ENCODE data around the gene FBLN1.
"Not testable (repeated sequence)": the region's sequence is repeated elsewhere in the genome, so short reads cannot be mapped to it uniquely, and the experiment has no call there.

FBLN1 gene

DNA sequence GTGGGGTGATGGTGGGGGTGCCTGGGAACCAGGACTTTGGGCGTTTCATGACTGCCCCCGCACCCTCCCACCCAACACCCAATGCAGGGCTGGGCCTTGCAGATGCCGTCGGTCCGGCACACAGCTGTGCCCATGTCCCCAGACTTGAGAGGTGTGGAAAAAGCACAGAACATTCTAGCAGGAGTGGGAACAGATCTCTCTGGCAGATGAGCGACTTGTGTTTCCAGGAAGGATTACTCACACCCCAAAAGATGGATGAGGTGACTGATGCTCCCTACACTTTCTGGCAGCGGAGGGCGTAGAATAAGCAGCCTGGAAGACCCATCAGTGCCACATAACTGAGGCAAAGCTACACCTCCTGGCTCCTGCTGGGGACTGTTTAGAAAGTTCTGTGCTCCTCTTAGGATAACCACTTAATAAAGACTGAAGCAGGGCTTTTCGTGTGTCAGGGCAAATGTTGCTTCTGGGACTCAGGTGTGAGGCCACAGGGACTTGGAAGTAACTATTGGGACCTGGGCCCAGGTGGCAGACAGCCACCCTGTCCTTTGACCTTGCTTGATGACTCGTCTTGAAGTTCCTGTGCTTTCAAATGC, 24.2 kb downstream of the FBLN1 start:
- DNase-seq: peak in 12 of 56 donors; percentile 6 to 51 (median 24)

GRCh38 chr22:45527456-45527855, 24.8 kb downstream of the FBLN1 start:
- no peak for DNase-seq

GRCh38 chr22:45528046-45528445, 25.4 kb downstream of the FBLN1 start:
- no peak for DNase-seq

GRCh38 chr22:45529105-45529504, 26.4 kb downstream of the FBLN1 start:
- DNase-seq: no peak

DNA sequence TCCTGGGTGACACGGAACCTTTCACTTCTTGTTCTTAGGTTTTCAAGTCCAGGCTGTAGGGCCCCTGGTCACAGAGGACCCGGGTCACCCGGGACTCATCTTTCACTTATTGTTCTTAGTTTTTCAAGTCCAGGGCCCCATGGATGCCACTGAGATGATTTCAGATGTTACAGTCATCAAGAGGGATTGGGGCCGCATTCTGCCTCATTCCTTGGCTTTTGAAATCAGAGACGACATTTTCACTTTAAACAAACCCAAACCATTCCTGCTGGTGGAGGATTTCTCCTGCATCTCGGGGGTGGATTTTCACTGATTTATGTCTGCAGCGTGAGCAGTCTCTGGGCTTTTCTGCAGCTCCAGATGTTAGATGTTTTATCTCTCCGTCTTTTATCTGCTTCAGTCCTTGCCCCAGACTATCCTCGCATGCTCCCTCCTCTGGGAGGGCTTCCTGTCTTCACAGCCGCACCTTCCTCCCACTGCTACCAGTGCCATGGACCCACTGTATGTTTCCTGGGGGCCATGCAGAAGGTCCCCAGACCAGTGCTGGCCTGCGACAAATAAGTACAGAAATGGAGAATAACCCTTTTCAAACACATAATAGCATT, 27.4 kb downstream of the FBLN1 start:
- no peak for DNase-seq

- no peak for DNase-seq
Observed at GRCh38 chr22:45531441-45532234, 29.0 kb downstream of the FBLN1 start.

GRCh38 chr22:45532235-45532631, 29.6 kb downstream of the FBLN1 start:
- DNase-seq: no peak

DNA sequence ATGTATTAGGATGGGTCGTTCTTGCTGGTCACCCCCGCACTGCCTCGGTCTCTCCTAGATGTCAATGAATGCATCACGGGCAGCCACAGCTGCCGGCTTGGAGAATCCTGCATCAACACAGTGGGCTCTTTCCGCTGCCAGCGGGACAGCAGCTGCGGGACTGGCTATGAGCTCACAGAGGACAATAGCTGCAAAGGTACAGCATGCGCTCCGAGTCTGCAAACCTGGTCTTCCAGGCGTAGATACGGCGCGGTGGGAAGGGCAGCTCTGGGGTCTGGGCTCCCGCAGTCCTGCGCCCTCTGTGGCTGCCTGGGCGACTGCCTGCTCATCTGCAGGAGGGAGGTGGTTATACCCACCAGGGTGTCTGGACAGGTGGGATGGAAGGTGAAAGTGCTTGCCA, 31.0 kb downstream of the FBLN1 start:
- DNase-seq: no peak

DNA sequence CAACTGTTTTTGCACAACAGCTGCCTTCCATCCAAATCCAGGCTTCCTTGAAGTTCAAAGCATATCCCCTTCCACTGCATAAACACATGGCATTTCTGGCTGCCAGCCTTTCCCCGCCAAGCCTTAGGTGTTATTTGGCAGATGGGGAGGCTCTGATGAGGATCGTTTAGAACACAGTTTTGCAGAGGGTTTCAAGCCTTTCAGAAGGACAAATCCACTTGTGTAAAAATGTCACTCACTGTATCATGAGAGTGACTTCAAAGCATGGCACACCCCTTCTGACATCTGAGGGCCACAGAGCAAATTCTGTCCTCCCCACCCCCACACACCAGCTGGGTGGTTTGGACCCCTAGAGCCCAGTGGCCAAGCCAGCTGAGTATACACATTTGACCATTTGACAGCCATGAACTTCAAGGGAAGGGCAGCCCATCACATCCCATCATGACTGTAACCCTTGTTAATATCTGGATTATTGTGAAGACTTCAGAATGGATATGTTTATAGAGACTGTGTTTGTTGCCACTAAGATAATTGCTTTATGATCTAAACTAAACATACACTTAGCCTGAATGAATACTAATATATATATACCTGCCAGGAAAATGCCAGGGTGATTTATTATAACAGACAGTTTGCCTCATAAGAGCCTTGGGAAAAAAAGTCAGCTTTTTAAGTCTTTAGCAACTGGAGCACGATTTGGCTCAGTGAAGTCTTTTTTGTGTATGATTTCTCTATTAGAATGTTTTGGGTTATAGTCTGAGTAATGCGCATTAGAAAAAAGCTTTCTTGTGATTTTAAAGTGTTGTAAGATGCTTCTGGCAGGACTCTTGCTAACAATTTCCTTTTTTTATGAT, 31.9 kb downstream of the FBLN1 start:
- no peak for DNase-seq

DNA sequence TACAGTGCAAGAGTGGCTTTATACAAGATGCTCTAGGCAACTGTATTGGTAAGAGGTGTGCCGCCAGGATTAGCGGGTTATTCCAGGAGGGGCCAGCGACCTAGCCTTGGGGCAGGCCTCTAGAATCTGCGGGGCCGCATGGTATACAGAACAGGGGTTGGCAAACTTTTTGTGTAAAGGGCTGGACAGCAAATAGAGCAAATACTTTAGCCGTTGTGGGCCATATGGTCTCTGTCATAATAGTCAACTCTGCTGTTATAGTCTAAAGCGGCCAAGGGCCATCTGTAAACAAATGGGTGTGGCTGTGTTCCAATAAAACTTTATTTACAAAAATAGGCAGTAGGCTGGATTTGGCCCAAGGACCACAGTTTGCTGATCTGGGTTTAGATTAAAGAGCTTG, 32.6 kb downstream of the FBLN1 start:
- no peak for DNase-seq

- not testable (repeated sequence) for DNase-seq
Observed at GRCh38 chr22:45535835-45536234, 33.2 kb downstream of the FBLN1 start.

GRCh38 chr22:45537734-45538181, 35.1 kb downstream of the FBLN1 start:
- peak in 50 of 56 donors; percentile 7 to 83 (median 64) for DNase-seq

- DNase-seq: peak in 17 of 56 donors; percentile 20 to 64 (median 46)
Observed at GRCh38 chr22:45538281-45538680, 35.6 kb downstream of the FBLN1 start.

GRCh38 chr22:45540122-45540521, 37.4 kb downstream of the FBLN1 start:
- DNase-seq: no peak

- no peak for DNase-seq
Observed at GRCh38 chr22:45541382-45541979, 38.8 kb downstream of the FBLN1 start.

DNA sequence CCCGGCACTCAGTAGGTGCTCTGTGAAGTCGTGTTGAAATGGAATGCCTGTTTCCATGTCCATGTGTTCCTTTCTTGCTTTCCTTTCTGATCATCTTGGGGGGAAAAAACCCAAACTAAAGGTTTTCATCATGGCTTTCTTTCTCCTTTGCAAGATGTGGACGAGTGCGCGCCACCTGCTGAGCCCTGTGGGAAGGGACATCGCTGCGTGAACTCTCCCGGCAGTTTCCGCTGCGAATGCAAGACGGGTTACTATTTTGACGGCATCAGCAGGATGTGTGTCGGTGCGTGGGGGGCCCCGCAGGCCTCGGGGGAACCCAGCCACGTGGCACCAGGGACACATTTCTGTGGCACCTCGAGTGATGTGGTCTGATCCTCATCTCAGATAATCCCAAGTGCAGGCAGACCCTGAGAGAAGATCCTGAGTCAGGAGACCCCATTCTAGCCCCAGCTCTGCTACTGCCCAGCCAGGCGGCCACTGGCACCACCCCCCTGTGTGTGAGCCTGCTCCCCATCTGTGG, 39.4 kb downstream of the FBLN1 start:
- DNase-seq: no peak

GRCh38 chr22:45542736-45543135, 40.1 kb downstream of the FBLN1 start:
- not testable (repeated sequence) for DNase-seq

DNA sequence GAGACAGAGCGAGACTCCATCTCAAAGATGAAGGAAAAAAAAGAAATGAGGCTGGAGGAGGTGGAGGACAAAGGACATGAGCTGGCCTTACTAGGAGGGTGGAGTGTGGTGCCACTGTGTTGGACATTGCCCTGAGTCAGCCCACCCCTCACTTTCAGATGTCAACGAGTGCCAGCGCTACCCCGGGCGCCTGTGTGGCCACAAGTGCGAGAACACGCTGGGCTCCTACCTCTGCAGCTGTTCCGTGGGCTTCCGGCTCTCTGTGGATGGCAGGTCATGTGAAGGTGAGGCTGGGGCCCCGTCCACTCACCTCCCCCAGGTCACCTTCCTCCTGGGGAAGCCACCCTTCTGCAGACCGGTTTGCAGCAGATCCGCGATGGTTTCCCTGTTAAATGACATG, 40.6 kb downstream of the FBLN1 start:
- no peak for DNase-seq

DNA sequence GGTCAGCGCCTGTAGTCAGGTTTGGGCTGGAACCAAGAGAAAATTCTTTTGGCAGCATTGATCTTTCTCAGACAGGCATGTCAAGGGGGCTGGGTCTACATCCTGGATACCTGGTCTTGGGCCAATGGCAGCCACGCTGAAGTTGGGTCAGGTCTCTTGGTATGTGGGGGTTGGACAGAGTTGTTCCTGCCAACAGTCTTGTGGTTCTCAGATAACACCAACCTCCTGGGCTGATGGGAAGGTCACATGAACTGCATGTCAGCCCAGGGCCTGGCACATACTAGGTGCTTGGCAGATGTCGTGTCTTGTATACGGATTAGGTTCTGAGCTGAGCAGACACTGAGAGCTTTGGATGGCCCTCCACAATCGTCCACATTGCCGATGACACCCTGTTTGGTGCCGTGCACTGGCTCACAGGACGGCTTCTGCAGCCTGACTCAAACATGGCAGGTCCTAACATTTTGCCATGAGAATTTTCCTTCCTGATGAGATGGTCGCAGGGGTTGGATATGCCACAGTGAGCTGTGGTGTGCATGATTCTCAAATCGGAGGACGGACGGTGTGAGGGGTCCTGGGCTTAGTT, 42.0 kb downstream of the FBLN1 start:
- no peak for DNase-seq

DNA sequence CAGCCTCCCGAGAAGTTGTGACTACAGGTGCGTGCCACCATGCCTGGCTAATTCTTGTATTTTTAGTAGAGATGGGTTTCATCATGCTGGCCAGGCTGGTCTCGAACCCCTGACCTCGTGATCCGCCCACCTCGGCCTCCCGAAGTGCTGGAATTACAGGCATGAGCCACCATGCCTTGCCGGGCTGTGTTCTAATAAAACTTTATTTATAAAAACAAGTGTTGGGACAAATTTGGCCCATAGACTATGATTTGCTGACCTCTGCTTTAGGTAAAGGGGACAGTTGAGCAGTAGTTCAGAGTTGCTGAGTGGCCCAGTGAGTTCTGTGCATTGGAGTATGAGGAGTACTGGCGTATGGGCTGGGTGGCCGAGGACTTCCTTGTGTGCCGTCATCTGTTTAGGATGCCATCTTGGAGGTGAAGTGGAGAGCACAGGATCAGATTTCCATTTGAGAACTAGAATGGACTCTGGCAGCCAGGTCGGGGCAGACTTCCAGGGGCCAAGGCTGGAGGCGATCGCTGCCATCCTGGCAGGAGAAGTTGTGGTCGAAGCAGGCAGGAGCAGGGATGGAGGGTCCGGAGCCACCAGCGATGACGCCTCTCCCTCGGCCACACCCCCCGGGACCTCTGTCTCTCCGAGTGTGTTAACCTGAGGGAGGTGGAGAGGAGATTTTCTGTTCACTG, 43.8 kb downstream of the FBLN1 start:
- DNase-seq: no peak

All from nucleus accumbens (tissue), 56 donors.